Measurements from ENCODE around the gene ZNF207. TPM values are rescaled to one million over a fixed set of nuclear protein-coding genes. Genes with fewer than 3 reads are reported as not detected.
"Not testable (repeated sequence)": the region's sequence is repeated elsewhere in the genome, so short reads cannot be mapped to it uniquely, and the experiment has no call there.

ZNF207 gene
- polyA plus RNA-seq (2013, experiment 1 of 2): 232 TPM
- 217 TPM for polyA plus RNA-seq (2013, experiment 2 of 2)

DNA sequence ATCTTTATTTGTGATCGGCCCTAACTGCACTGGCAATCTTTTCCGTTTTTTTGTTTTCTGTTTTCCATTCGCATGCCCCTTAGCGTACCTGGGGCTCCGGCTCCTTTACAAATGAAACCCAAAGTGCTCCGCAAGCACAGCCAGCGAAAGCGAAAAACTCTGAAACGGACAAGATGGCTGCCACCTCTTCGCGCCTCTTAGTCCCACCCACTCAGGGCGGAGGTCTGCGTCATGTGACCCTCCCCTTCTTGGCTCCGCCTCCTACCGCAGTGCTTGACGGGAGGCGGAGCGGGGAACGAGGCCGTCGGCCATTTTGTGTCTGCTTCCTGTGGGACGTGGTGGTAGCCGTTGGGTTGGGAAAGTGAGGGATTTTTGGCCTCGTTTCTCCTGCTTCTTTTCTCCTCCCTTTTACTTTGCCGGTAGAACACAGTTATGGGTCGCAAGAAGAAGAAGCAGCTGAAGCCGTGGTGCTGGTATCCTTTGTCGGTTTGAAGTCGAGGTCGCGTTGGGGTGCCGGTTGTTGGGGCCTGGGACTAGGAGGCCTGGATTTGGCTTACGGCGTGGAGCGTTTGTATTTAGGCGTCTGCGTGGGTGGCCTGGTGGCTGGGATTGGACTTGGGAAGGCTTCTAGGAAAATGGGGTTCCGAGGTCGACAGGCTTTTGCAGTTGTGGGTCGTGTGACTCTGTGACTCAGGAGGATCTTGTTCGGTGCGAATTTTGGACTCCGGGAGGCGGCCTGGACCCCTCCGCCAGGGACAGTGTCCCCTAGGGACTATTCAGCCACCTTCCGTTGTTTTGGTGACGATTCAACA is at the start of gene ZNF207:
Gene ZNF207, plus strand, starts transcription at position 304 of the 812 bp plus-strand sequence. Its CDS starts 129 bp downstream, at position 433.
- Histone ChIP-seq H3K4me3 (ENCODE audit: low read length) (peak within 1 kb of the TSS; percentile 97), H3K9ac (ENCODE audit: low read depth, low read length) (peak within 1 kb of the TSS; percentile 99), H3K36me3 (ENCODE audit: insufficient read depth, low read length) (peaks cover 34% of the 10 kb centered on the region), H3K27ac (ENCODE audit: low read depth, low read length) (peak within 1 kb of the TSS; percentile 95), H3K4me1 (ENCODE audit: insufficient read depth, low read length) (peaks cover 6% of the 10 kb centered on the region; the same call in 1 of the 2 replicates), H3K9me3 (ENCODE audit: insufficient read depth, low read depth, low read length) (no peaks in the 10 kb centered on the region), H3K27me3 (ENCODE audit: insufficient read depth, low read length) (no peaks in the 10 kb centered on the region)
- WGBS: under 1% methylated on average over 46 of the region's 47 CpGs

GRCh38 chr17:32302037-32302436 is 47.9 kb upstream of the ZNF207 start:
- Histone ChIP-seq H3K27ac (ENCODE audit: low read depth, low read length) (no peak overlapping the region), H3K9ac (ENCODE audit: low read depth, low read length) (no peak overlapping the region), H3K4me3 (ENCODE audit: low read length) (no peak overlapping the region), H3K4me1 (ENCODE audit: insufficient read depth, low read length) (peaks cover 37% of the 10 kb centered on the region), H3K27me3 (ENCODE audit: insufficient read depth, low read length) (no peaks in the 10 kb centered on the region), H3K36me3 (ENCODE audit: insufficient read depth, low read length) (no peaks in the 10 kb centered on the region), H3K9me3 (ENCODE audit: insufficient read depth, low read depth, low read length) (no peaks in the 10 kb centered on the region)
- WGBS: 86% methylated on average over 4 of the region's 4 CpGs

- no peaks in the 10 kb centered on the region for H3K27me3 ChIP-seq (ENCODE audit: insufficient read depth, low read length)
- 33% methylated on average over 10 of the region's 10 CpGs for WGBS
- peak overlapping the region; percentile 53 for H3K9ac ChIP-seq (ENCODE audit: low read depth, low read length)
- H3K4me1 ChIP-seq (ENCODE audit: insufficient read depth, low read length): peaks cover 37% of the 10 kb centered on the region
- no peak overlapping the region for H3K4me3 ChIP-seq (ENCODE audit: low read length)
- no peaks in the 10 kb centered on the region for H3K36me3 ChIP-seq (ENCODE audit: insufficient read depth, low read length)
- H3K9me3 ChIP-seq (ENCODE audit: insufficient read depth, low read depth, low read length): no peaks in the 10 kb centered on the region
- peak overlapping the region; percentile 96 for H3K27ac ChIP-seq (ENCODE audit: low read depth, low read length)
Measured at GRCh38 chr17:32302860-32303649, 46.9 kb upstream of the ZNF207 start.

DNA sequence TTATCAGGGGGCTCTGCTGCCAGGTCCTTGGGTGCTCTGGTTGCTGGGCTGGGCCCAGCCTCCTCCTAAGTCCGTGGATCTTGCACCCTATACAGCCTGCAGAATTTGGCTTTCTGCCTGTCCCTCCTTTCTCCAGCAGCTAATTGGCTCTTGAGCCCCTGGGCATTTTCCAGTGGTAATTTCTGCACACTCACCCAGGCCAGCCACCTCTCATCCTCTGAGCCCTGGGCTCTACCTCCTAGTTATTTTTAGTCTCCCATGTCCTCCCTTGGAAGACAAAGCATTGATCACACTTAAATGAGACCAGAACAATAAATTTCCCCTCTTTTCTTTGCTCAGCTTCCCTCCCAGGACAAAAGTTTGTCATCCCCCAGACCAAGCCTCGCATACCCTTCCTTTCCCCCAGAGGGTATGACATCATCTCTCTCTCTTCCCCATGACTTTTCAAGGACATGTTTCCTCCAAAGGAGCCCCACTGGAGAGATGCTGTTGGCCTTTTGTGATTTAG is 46.1 kb upstream of the ZNF207 start:
- no peaks in the 10 kb centered on the region for H3K9me3 ChIP-seq (ENCODE audit: insufficient read depth, low read depth, low read length)
- H3K36me3 ChIP-seq (ENCODE audit: insufficient read depth, low read length): no peaks in the 10 kb centered on the region
- peak overlapping the region; percentile 96 for H3K27ac ChIP-seq (ENCODE audit: low read depth, low read length)
- 37% methylated on average over 2 of the region's 2 CpGs for WGBS
- H3K9ac ChIP-seq (ENCODE audit: low read depth, low read length): peak overlapping the region; percentile 33; the same call in 1 of the 2 replicates
- H3K4me1 ChIP-seq (ENCODE audit: insufficient read depth, low read length): peaks cover 37% of the 10 kb centered on the region
- no peaks in the 10 kb centered on the region for H3K27me3 ChIP-seq (ENCODE audit: insufficient read depth, low read length)
- no peak overlapping the region for H3K4me3 ChIP-seq (ENCODE audit: low read length)

DNA sequence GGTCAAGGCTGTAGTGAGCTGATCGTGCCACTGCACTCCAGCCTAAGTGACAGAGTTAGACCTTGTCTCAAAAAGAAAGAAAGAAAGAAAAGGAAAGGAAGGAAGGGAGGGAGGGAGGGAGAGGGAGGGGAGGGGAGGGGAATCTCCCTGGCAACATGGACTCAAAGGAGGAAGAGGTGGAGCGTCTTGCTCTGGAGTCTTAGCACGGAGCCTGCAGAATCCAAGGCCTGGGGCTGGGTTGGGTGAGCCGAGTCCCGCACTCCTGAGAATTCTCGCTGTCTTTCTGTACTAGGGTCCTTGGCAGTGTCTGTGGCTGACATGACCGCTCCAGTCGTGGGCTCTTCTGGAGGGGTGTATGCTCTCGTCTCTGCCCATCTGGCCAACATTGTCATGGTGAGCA is 44.9 kb upstream of the ZNF207 start:
- Histone ChIP-seq H3K36me3 (ENCODE audit: insufficient read depth, low read length) (no peaks in the 10 kb centered on the region), H3K9me3 (ENCODE audit: insufficient read depth, low read depth, low read length) (no peaks in the 10 kb centered on the region), H3K9ac (ENCODE audit: low read depth, low read length) (no peak overlapping the region), H3K4me1 (ENCODE audit: insufficient read depth, low read length) (peaks cover 37% of the 10 kb centered on the region), H3K4me3 (ENCODE audit: low read length) (no peak overlapping the region), H3K27ac (ENCODE audit: low read depth, low read length) (peak overlapping the region; percentile 96; the same call in 1 of the 2 replicates), H3K27me3 (ENCODE audit: insufficient read depth, low read length) (no peaks in the 10 kb centered on the region)
- 65% methylated on average over 9 of the region's 9 CpGs for WGBS

DNA sequence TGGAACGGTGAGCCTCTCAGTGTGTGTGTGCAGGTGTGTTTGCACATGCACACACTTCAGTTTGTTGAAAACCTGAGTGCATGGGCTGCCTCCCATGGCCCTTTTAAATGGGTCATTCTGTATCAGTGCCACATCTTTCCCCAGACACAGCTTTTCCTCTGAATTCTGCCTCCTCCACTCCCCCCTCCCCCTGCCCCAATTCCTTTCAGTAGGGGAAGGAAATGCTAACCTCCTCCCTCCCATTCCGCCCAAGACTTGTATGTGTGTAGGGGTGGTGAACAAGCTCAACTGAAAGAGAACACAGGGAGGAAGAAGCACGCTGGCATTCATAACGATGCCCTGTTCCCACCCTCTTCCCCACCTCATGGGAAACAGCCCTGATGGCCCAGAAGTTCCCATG is 42.3 kb upstream of the ZNF207 start:
- no peaks in the 10 kb centered on the region for H3K9me3 ChIP-seq (ENCODE audit: insufficient read depth, low read depth, low read length)
- 73% methylated on average over 2 of the region's 4 CpGs for WGBS
- H3K27ac ChIP-seq (ENCODE audit: low read depth, low read length): no peak overlapping the region
- H3K36me3 ChIP-seq (ENCODE audit: insufficient read depth, low read length): no peaks in the 10 kb centered on the region
- peaks cover 38% of the 10 kb centered on the region for H3K4me1 ChIP-seq (ENCODE audit: insufficient read depth, low read length)
- H3K27me3 ChIP-seq (ENCODE audit: insufficient read depth, low read length): no peaks in the 10 kb centered on the region
- H3K9ac ChIP-seq (ENCODE audit: low read depth, low read length): no peak overlapping the region
- no peak overlapping the region for H3K4me3 ChIP-seq (ENCODE audit: low read length)

DNA sequence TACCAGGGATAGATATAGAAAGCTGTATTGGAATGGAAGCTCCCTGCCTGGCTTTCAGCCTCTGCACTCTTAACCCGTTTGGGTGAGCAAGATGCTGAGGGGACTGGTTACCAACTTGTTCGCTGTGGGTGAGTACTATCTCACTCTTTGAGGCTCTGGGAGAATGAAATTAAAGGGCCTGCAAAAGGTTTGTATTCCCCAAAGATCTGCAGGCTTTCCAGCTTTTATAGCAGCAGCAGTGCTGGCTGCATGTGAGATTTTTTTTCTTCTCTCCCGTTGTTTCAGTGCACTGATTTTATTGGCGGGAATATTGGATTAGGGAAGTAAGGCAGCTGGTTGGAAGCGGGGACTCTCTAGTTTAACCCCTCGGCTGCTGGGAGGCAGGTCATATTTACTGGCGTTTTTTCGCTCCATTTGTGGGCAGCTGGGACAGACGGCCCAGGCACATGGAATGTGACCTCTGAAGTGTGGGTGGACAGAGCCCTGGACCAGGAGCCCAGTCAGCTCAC is 38.9 kb upstream of the ZNF207 start:
- peaks cover 16% of the 10 kb centered on the region for H3K4me1 ChIP-seq (ENCODE audit: insufficient read depth, low read length)
- no peak overlapping the region for H3K9ac ChIP-seq (ENCODE audit: low read depth, low read length)
- no peaks in the 10 kb centered on the region for H3K9me3 ChIP-seq (ENCODE audit: insufficient read depth, low read depth, low read length)
- H3K36me3 ChIP-seq (ENCODE audit: insufficient read depth, low read length): no peaks in the 10 kb centered on the region
- WGBS: 37% methylated on average over 9 of the region's 9 CpGs
- no peaks in the 10 kb centered on the region for H3K27me3 ChIP-seq (ENCODE audit: insufficient read depth, low read length)
- H3K4me3 ChIP-seq (ENCODE audit: low read length): 0 out of 2 replicates have a peak overlapping the region, but pooled peaks have one; percentile 14
- peak overlapping the region; percentile 37 for H3K27ac ChIP-seq (ENCODE audit: low read depth, low read length)

- Histone ChIP-seq H3K9me3 (ENCODE audit: insufficient read depth, low read depth, low read length) (no peaks in the 10 kb centered on the region), H3K36me3 (ENCODE audit: insufficient read depth, low read length) (no peaks in the 10 kb centered on the region), H3K27me3 (ENCODE audit: insufficient read depth, low read length) (no peaks in the 10 kb centered on the region), H3K4me3 (ENCODE audit: low read length) (no peak overlapping the region), H3K27ac (ENCODE audit: low read depth, low read length) (no peak overlapping the region), H3K9ac (ENCODE audit: low read depth, low read length) (no peak overlapping the region), H3K4me1 (ENCODE audit: insufficient read depth, low read length) (peaks cover 16% of the 10 kb centered on the region)
- 93% methylated on average over 9 of the region's 9 CpGs for WGBS
Measured at GRCh38 chr17:32314636-32315035, 35.3 kb upstream of the ZNF207 start.

GRCh38 chr17:32315171-32315570 is 34.8 kb upstream of the ZNF207 start:
- no peaks in the 10 kb centered on the region for H3K9me3 ChIP-seq (ENCODE audit: insufficient read depth, low read depth, low read length)
- H3K27ac ChIP-seq (ENCODE audit: low read depth, low read length): no peak overlapping the region
- H3K4me1 ChIP-seq (ENCODE audit: insufficient read depth, low read length): peaks cover 16% of the 10 kb centered on the region
- no peak overlapping the region for H3K9ac ChIP-seq (ENCODE audit: low read depth, low read length)
- 80% methylated on average over 8 of the region's 8 CpGs for WGBS
- H3K36me3 ChIP-seq (ENCODE audit: insufficient read depth, low read length): no peaks in the 10 kb centered on the region
- no peak overlapping the region for H3K4me3 ChIP-seq (ENCODE audit: low read length)
- H3K27me3 ChIP-seq (ENCODE audit: insufficient read depth, low read length): no peaks in the 10 kb centered on the region

DNA sequence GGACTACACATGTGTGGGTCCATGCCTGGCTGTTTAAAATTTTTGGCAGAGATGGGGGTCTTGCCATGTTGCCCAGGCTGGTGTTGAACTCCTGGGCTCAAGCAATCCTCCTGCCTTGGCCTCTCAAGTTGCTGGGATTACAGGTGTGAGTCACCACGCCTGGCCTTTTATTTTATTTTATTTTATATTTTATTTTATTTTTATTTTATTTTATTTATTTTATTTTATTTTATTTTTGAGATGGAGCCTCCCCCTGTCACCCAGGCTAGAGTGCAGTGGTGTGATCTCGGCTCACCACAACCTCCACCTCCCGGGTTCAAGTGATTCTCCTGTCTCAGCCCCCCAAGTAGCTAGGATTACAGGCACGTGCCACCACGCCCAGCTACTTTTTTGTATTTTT is 33.3 kb upstream of the ZNF207 start:
- H3K9me3 ChIP-seq (ENCODE audit: insufficient read depth, low read depth, low read length); H3K9ac ChIP-seq (ENCODE audit: low read depth, low read length); H3K36me3 ChIP-seq (ENCODE audit: insufficient read depth, low read length); H3K27ac ChIP-seq (ENCODE audit: low read depth, low read length); H3K4me3 ChIP-seq (ENCODE audit: low read length); H3K27me3 ChIP-seq (ENCODE audit: insufficient read depth, low read length); H3K4me1 ChIP-seq (ENCODE audit: insufficient read depth, low read length): not testable (repeated sequence)
- 92% methylated on average over 4 of the region's 5 CpGs for WGBS

DNA sequence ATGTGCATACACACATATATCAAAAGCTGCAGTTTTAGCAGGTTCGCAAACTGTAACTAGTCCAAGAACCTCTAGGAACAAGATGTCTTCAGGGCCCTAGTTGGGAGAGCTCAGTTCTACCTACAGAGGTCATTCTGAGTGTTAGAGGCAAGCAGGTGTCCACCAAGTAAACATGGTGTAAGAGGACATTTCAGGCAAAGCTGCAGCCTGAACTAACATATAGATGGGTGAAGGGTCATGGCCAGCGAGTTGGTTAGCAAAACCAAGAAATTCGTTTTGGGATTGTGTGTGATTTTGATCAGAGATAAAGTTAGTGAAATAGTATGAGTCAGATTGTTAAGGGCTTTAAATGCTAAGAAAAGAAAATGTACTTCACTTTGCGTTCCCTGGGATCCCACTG is 32.6 kb upstream of the ZNF207 start:
- Histone ChIP-seq H3K27me3 (ENCODE audit: insufficient read depth, low read length) (no peaks in the 10 kb centered on the region), H3K4me3 (ENCODE audit: low read length) (no peak overlapping the region), H3K9ac (ENCODE audit: low read depth, low read length) (no peak overlapping the region), H3K4me1 (ENCODE audit: insufficient read depth, low read length) (0 out of 2 replicates have a peak, but pooled peaks cover 6% of the 10 kb centered on the region), H3K9me3 (ENCODE audit: insufficient read depth, low read depth, low read length) (no peaks in the 10 kb centered on the region), H3K27ac (ENCODE audit: low read depth, low read length) (no peak overlapping the region), H3K36me3 (ENCODE audit: insufficient read depth, low read length) (no peaks in the 10 kb centered on the region)
- 94% methylated on average over 4 of the region's 4 CpGs for WGBS
